Activated T-cell treated with anti-CD3 and anti-CD28 coated beads, Interleukin-2, amount 50 U/mL, for 1 hour (primary cell): ENCODE results near the gene POLE4.
A peak's percentile ranks its signal among the peaks of the same experiment; 100 is the strongest.

Experiments
- DNase-seq: peaks from one replicate; pipeline ENCODE4 v3.0.0-alpha.2; 2020

The POLE4 gene

GRCh38 chr2:74958274-74959105 is at the start of gene POLE4:
Gene POLE4 (plus strand): TSS chr2:74958643. CDS start chr2:74958680, 37 bp downstream.
- DNase-seq: peak; percentile 95

GRCh38 chr2:74908748-74909444 is 49.5 kb upstream of the POLE4 start:
- no peak for DNase-seq

- DNase-seq: no peak
These were observed 48.2 kb upstream of the POLE4 start for GRCh38 chr2:74910245-74910644.

GRCh38 chr2:74911061-74911460 is 47.4 kb upstream of the POLE4 start:
- DNase-seq: no peak

- DNase-seq: no peak
These were observed 42.7 kb upstream of the POLE4 start for GRCh38 chr2:74915743-74916142.

- DNase-seq: no peak
These were observed 42.0 kb upstream of the POLE4 start for GRCh38 chr2:74916394-74916793.

GRCh38 chr2:74917702-74918619 is 40.5 kb upstream of the POLE4 start:
- no peak for DNase-seq

- DNase-seq: peak; percentile 75
These were observed 38.6 kb upstream of the POLE4 start for GRCh38 chr2:74919827-74920226.

GRCh38 chr2:74921236-74921736 is 37.2 kb upstream of the POLE4 start:
- no peak for DNase-seq

GRCh38 chr2:74922592-74923227 is 35.7 kb upstream of the POLE4 start:
- DNase-seq: no peak

GRCh38 chr2:74924463-74925265 is 33.8 kb upstream of the POLE4 start:
- DNase-seq: no peak

GRCh38 chr2:74925361-74925786 is 33.1 kb upstream of the POLE4 start:
- DNase-seq: no peak

GRCh38 chr2:74927621-74928020 is 30.8 kb upstream of the POLE4 start:
- no peak for DNase-seq

GRCh38 chr2:74930811-74931486 is 27.5 kb upstream of the POLE4 start:
- no peak for DNase-seq

GRCh38 chr2:74931940-74932339 is 26.5 kb upstream of the POLE4 start:
- no peak for DNase-seq

GRCh38 chr2:74935975-74936391 is 22.5 kb upstream of the POLE4 start:
- no peak for DNase-seq

GRCh38 chr2:74937221-74937880 is 21.1 kb upstream of the POLE4 start:
- no peak for DNase-seq

- no peak for DNase-seq
These were observed 20.2 kb upstream of the POLE4 start for GRCh38 chr2:74938264-74938663.

GRCh38 chr2:74939919-74940812 is 18.3 kb upstream of the POLE4 start:
- no peak for DNase-seq
